Suprapubic skin (tissue), 4 donors: ENCODE data around the gene PLA2G10.
"Not testable (repeated sequence)": the region's sequence is repeated elsewhere in the genome, so short reads cannot be mapped to it uniquely, and the experiment has no call there.

Experiments used
- CTCF ChIP-seq, 2 donors: fragments of 200-600 bp in 1 of 2; fragments of 450-650 bp in 1 of 2; sonication (generic) in 1 of 2; IDR thresholded peaks; one replicate each; pipeline ENCODE4 v1.5.1; 2016 to 2019; ENCODE audit warnings: antibody characterized with exemption in 2 of 2, mild to moderate bottlenecking in 1 of 2, moderate library complexity in 1 of 2
- EP300 ChIP-seq: sonication (generic); formaldehyde crosslinking; IDR thresholded peaks from one replicate; pipeline ENCODE4 v1.6.1; 2017; ENCODE audit warnings: antibody characterized with exemption
- POLR2A ChIP-seq, 2 donors: fragments of 450-650 bp; IDR thresholded peaks; one replicate each; pipeline ENCODE4 v1.6.1; 2017; ENCODE audit warnings: antibody characterized with exemption in 2 of 2, mild to moderate bottlenecking in 2 of 2, moderate library complexity in 2 of 2
- POLR2AphosphoS5 ChIP-seq, 3 donors: sonication (generic); formaldehyde crosslinking; IDR thresholded peaks; one replicate each; pipeline ENCODE4 v1.6.1; 2017; ENCODE audit warnings: antibody characterized with exemption in 3 of 3

GRCh38 chr16:14680396-14680795, 13.7 kb downstream of the PLA2G10 start:
- not testable (repeated sequence) for TF ChIP-seq POLR2A (IDR thresholded peaks at IDR 0.05); POLR2AphosphoS5 (IDR thresholded peaks at IDR 0.05); CTCF (IDR thresholded peaks at IDR 0.05); EP300
